Breast epithelium (tissue), 4 donors: Measurements from ENCODE around the gene APLN. TPM values are rescaled to one million over a fixed set of nuclear protein-coding genes. Genes with fewer than 3 reads are reported as not detected.

Experiments
- DNase-seq, 2 donors: peaks; one replicate each; pipeline ENCODE4 v3.0.0-alpha.2; 2019; ENCODE audit warnings: low spot score in 2 of 2
- H3K27ac ChIP-seq, 2 donors: fragments of 200-600 bp; sonication (generic) in 1 of 2; one replicate each; pipeline ENCODE4 v1.5.1; 2016 to 2019; ENCODE audit warnings: mild to moderate bottlenecking in 1 of 2
- H3K27me3 ChIP-seq, 2 donors: fragments of 200-600 bp; sonication (generic) in 1 of 2; one replicate each; pipeline versions ENCODE4 v1.5.1 to v1.6.0; 2017 to 2019; ENCODE audit warnings: control low read depth in 1 of 2, mild to moderate bottlenecking in 1 of 2
- H3K36me3 ChIP-seq: fragments of 200-600 bp; one replicate; pipeline ENCODE4 v1.5.1; 2019
- H3K4me1 ChIP-seq, 2 donors: fragments of 200-600 bp; sonication (generic); one replicate each; pipeline ENCODE4 v1.5.1; 2016 to 2019; ENCODE audit warnings: control low read depth in 1 of 2
- H3K4me3 ChIP-seq, 3 donors: fragments of 200-600 bp; sonication (generic); 1 replicate in 2 of 3; 2 replicates in 1 of 3; pipeline ENCODE4 v1.5.1; 2016 to 2019; ENCODE audit warnings: mild to moderate bottlenecking in 3 of 3, moderate library complexity in 2 of 3
- H3K9me3 ChIP-seq, 2 donors: fragments of 200-600 bp; sonication (generic) in 1 of 2; one replicate each; pipeline ENCODE4 v1.5.1; 2016 to 2019; ENCODE audit warnings: control low read depth in 1 of 2
- POLR2A ChIP-seq: fragments of 450-650 bp; IDR thresholded peaks from one replicate; pipeline ENCODE4 v1.6.1; 2016; ENCODE audit warnings: antibody characterized with exemption, mild to moderate bottlenecking, moderate library complexity
- POLR2AphosphoS5 ChIP-seq, 3 donors: sonication (generic); formaldehyde crosslinking; IDR thresholded peaks; one replicate each; pipeline ENCODE4 v1.6.1; 2017; ENCODE audit warnings: antibody characterized with exemption in 3 of 3
- intact Hi-C: fragments of 100-400 bp; cut with DNase I; formaldehyde crosslinking; loops from one replicate; pipeline ENCODE4 v1.15.1; 2023; ENCODE audit warnings: low total_unique reads
- total RNA-seq, 3 donors: library from RNA; depleted of rRNA; stranded (reverse); fragments of >200 nt; gene quantifications; one replicate each; pipeline ENCODE4 v1.1.0, GENCODE V29; 2016
- TF ChIP-seq, protein P1 (sequence below), 3 donors: fragments of 450-650 bp; IDR thresholded peaks; one replicate each; pipeline ENCODE4 v1.5.1; 2016 to 2017; ENCODE audit warnings: antibody characterized with exemption in 3 of 3, mild to moderate bottlenecking in 3 of 3, moderate library complexity in 3 of 3

Gene APLN
- total RNA-seq, 3 donors from 2014 or later = 0.16 to 5.9 (median 4.5) TPM

DNA sequence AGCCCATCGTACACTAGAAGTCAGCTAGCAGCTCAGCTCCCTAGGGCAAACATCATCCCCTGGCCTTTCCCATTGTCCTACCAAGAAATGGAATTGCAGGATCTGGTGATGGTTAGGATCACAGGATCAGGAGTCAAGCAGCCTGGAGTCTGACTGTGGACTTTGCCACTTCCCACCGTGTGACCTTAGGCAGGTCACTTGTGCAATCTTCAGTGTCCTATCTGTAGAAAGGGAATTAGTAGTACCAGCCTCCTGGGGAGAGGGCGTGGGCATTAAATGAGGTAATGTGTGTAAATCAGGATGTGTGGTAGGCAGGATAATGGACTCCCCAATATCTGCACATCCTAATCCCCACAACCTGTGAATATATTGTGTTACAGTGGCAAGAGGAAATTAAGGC, 38.6 kb upstream of the APLN start:
- no peak overlapping the region for H3K4me3 ChIP-seq
- no peaks in the 10 kb centered on the region for H3K9me3 ChIP-seq
- DNase-seq = no peak
- no peak overlapping the region for H3K27ac ChIP-seq
- H3K36me3 ChIP-seq = no peaks in the 10 kb centered on the region
- no peaks in the 10 kb centered on the region for H3K4me1 ChIP-seq
- intact Hi-C loops = no loop called here
- H3K27me3 ChIP-seq = peaks cover 0 to 48% of the 10 kb centered on the region in 2 donors
- TF ChIP-seq POLR2A (no peak), POLR2AphosphoS5 (IDR thresholded peaks at IDR 0.05) (no peak)
- TF ChIP-seq, protein P1, sequence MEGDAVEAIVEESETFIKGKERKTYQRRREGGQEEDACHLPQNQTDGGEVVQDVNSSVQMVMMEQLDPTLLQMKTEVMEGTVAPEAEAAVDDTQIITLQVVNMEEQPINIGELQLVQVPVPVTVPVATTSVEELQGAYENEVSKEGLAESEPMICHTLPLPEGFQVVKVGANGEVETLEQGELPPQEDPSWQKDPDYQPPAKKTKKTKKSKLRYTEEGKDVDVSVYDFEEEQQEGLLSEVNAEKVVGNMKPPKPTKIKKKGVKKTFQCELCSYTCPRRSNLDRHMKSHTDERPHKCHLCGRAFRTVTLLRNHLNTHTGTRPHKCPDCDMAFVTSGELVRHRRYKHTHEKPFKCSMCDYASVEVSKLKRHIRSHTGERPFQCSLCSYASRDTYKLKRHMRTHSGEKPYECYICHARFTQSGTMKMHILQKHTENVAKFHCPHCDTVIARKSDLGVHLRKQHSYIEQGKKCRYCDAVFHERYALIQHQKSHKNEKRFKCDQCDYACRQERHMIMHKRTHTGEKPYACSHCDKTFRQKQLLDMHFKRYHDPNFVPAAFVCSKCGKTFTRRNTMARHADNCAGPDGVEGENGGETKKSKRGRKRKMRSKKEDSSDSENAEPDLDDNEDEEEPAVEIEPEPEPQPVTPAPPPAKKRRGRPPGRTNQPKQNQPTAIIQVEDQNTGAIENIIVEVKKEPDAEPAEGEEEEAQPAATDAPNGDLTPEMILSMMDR (IDR thresholded peaks at IDR 0.05) = no peak

DNA sequence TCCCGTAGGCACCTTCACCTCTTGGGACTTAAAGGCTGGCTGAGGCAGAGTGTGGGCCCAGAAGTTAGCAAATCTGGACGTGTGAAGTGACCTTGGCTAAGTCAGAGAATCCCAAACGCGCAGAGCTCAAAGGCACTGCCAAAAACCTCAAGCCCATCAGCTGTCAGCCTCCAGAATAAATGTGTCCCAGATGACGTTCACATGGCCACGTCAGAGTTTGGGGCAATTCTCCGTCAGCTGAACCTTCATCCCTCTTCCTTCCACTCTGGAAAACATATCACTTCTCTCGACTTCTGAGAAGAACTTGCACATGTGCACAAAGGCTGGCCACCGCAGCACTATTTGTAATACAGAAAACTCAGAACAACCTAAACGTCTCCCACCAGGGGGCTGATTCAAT, 35.7 kb upstream of the APLN start:
- peak in 1 of 3 donors; percentile 13 for TF ChIP-seq POLR2AphosphoS5 (IDR thresholded peaks at IDR 0.05)
- TF ChIP-seq, protein P1 (IDR thresholded peaks at IDR 0.05) = no peak
- TF ChIP-seq POLR2A = no peak
- intact Hi-C loops = no loop called here
- no peak for DNase-seq
- no peaks in the 10 kb centered on the region for H3K9me3 ChIP-seq
- H3K27ac ChIP-seq = no peak overlapping the region
- no peaks in the 10 kb centered on the region for H3K36me3 ChIP-seq
- no peaks in the 10 kb centered on the region for H3K4me1 ChIP-seq
- H3K4me3 ChIP-seq = no peak overlapping the region
- peaks cover 0 to 37% of the 10 kb centered on the region in 2 donors for H3K27me3 ChIP-seq

DNA sequence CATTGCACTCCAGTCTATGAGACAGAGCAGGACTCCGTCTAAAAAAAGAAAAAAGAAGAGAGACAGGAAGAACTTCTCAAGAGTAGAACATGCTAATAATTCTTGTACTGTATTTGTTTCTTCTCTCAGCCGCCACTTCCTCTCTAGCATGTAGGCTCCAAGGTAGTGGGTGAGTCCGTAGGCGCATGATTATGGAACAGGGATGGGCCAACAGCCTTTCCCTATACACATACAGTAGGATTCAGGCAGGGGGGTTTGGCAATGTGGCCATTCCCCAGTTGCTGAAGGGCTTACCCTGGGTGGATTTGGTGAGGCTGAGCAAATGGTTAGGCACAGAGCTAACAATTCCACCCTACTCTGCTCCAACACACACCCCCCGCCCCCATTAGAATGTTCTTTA, 35.0 kb upstream of the APLN start:
- H3K27me3 ChIP-seq = peaks cover 0 to 30% of the 10 kb centered on the region in 2 donors
- no peaks in the 10 kb centered on the region for H3K36me3 ChIP-seq
- no peaks in the 10 kb centered on the region for H3K9me3 ChIP-seq
- peak overlapping the region in 1 of 2 donors; percentile 38 for H3K27ac ChIP-seq
- no peak for DNase-seq
- no peak overlapping the region for H3K4me3 ChIP-seq
- no peaks in the 10 kb centered on the region for H3K4me1 ChIP-seq
- TF ChIP-seq POLR2AphosphoS5 (IDR thresholded peaks at IDR 0.05) (no peak), POLR2A (no peak)
- TF ChIP-seq, protein P1 (IDR thresholded peaks at IDR 0.05) = no peak
- intact Hi-C loops = no loop called here

DNA sequence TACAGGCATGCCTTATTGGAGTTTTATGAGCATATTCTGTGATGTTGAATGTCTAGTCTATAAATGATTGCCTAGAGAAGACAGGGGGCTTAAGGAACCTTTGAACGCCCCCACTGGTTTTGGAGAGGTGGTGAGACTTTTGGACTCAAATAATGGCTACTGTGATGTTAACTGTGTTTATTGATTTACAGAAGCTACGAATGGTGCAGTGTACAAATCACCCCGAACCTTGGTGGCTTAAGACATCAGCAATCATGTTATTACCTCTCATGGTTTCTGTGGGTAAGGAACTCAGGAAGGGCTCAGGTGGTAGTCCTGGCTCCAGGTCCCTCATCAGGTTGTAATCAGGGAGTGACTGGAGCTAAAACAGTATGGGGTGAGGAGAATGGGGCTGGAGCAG, 33.3 kb upstream of the APLN start:
- intact Hi-C loops = no loop called here
- H3K27me3 ChIP-seq = peaks cover 0 to 31% of the 10 kb centered on the region in 2 donors
- no peak overlapping the region for H3K27ac ChIP-seq
- no peaks in the 10 kb centered on the region for H3K9me3 ChIP-seq
- H3K36me3 ChIP-seq = no peaks in the 10 kb centered on the region
- TF ChIP-seq POLR2A (no peak), POLR2AphosphoS5 (IDR thresholded peaks at IDR 0.05) (no peak)
- TF ChIP-seq, protein P1 (IDR thresholded peaks at IDR 0.05) = no peak
- DNase-seq = no peak
- no peak overlapping the region for H3K4me3 ChIP-seq
- no peaks in the 10 kb centered on the region for H3K4me1 ChIP-seq

DNA sequence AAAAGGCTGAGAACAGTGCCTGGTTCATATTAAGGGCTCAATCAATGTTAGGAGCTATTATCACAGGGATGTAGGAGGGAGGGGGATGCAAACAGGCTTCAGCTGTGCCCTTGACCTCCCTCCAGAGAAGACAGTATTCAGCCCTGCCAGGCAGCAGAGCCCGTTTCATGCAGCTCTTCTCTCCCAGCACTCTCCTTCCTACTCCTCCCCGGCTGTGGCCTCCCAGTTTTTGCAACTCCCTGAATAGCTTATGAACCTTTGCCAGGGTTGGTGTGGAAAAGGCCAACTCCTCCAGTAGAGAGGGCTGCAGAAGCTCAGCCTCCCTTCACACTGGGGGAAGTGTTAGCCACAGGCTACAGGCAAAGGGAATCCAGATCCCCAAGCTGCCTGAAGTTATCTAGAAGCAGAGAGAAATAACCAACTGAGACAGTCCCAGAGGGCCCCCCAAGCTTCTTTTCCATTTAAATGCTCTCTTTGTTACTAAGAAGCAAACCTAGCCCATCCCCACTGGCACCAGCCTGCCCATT, 31.7 kb upstream of the APLN start:
- H3K4me1 ChIP-seq = no peaks in the 10 kb centered on the region
- H3K27me3 ChIP-seq = peaks cover 0 to 34% of the 10 kb centered on the region in 2 donors
- intact Hi-C loops = no loop called here
- DNase-seq = no peak
- no peak overlapping the region for H3K4me3 ChIP-seq
- TF ChIP-seq, protein P1 (IDR thresholded peaks at IDR 0.05) = no peak
- no peak for TF ChIP-seq POLR2AphosphoS5 (IDR thresholded peaks at IDR 0.05)
- no peak for TF ChIP-seq POLR2A
- no peak overlapping the region for H3K27ac ChIP-seq
- H3K36me3 ChIP-seq = no peaks in the 10 kb centered on the region
- H3K9me3 ChIP-seq = no peaks in the 10 kb centered on the region
